Neural cell (in vitro differentiated cells): Measurements from ENCODE around the gene CD58. TPM values are rescaled to one million over a fixed set of nuclear protein-coding genes. Genes with fewer than 3 reads are reported as not detected.

Experiments used
- H2AFZ ChIP-seq: fragments of 200-600, 300-800 bp; sonication (generic), shearing (Covaris generic); 2 replicates; pipeline ENCODE4 v1.6.0; 2014; ENCODE audit warnings: low read depth, mild to moderate bottlenecking, antibody characterized with exemption, low read length, moderate library complexity
- H3F3A ChIP-seq: fragments of 200-600 bp; shearing (Covaris generic); 2 replicates; pipeline ENCODE4 v1.6.1; 2016; ENCODE audit warnings: mild to moderate bottlenecking, moderate library complexity, mixed read lengths, antibody characterized with exemption, low read length; ENCODE audit not compliant: insufficient read depth, poor library complexity, severe bottlenecking
- H3K27ac ChIP-seq: fragments of 200-600, 300-800 bp; sonication (generic), shearing (Covaris generic); 2 replicates; pipeline ENCODE4 v1.5.1; 2014; ENCODE audit warnings: mild to moderate bottlenecking, low read length, moderate library complexity
- H3K27me3 ChIP-seq: fragments of 300-800, 200-600 bp; sonication (generic), shearing (Covaris generic); 2 replicates; pipeline ENCODE4 v1.6.0; 2014; ENCODE audit warnings: mild to moderate bottlenecking, low read depth, low read length, moderate library complexity; ENCODE audit not compliant: insufficient read depth
- H3K36me3 ChIP-seq: fragments of 300-800, 200-600 bp; sonication (generic), shearing (Covaris generic); 2 replicates; pipeline ENCODE4 v1.5.1; 2014; ENCODE audit warnings: mild to moderate bottlenecking, antibody characterized with exemption, low read length, moderate library complexity; ENCODE audit not compliant: insufficient read depth
- H3K4me2 ChIP-seq: fragments of 300-800, 200-600 bp; sonication (generic), shearing (Covaris generic); 2 replicates; pipeline ENCODE4 v1.6.0; 2014; ENCODE audit warnings: mild to moderate bottlenecking, low read length
- H3K4me3 ChIP-seq: fragments of 300-800, 200-600 bp; sonication (generic), shearing (Covaris generic); 2 replicates; pipeline ENCODE4 v1.5.1; 2014; ENCODE audit warnings: mild to moderate bottlenecking, low read length, moderate library complexity
- H3K79me2 ChIP-seq: fragments of 200-600 bp; shearing (Covaris generic); replicated peaks from 2 replicates; pipeline ENCODE4 v1.6.0; 2014; ENCODE audit warnings: mild to moderate bottlenecking, low read length, moderate library complexity; ENCODE audit not compliant: insufficient read depth
- H3K9ac ChIP-seq: fragments of 300-800, 200-600 bp; sonication (generic), shearing (Covaris generic); 2 replicates; pipeline ENCODE4 v1.6.1; 2016; ENCODE audit warnings: mild to moderate bottlenecking, low read length, mixed read lengths
- H3K9me2 ChIP-seq: fragments of 200-600 bp; shearing (Covaris generic); 2 replicates; pipeline ENCODE4 v1.6.1; 2016; ENCODE audit warnings: mild to moderate bottlenecking, low read length, mixed read lengths; ENCODE audit not compliant: insufficient read depth
- H3K9me3 ChIP-seq: fragments of 200-600, 300-800 bp; sonication (generic), shearing (Covaris generic); 2 replicates; pipeline ENCODE4 v1.6.1; 2016; ENCODE audit warnings: mild to moderate bottlenecking, mixed run types, low read length, moderate library complexity, mixed read lengths
- H4K20me1 ChIP-seq: fragments of 200-600 bp; shearing (Covaris generic); 2 replicates; pipeline ENCODE4 v1.6.1; 2016; ENCODE audit warnings: mild to moderate bottlenecking, mixed run types; ENCODE audit not compliant: insufficient read depth
- CTCF ChIP-seq: fragments of 450-650 bp; IDR thresholded peaks from 2 replicates; pipeline ENCODE4 v1.5.1; 2014; ENCODE audit warnings: antibody characterized with exemption, mild to moderate bottlenecking, moderate library complexity; ENCODE audit not compliant: poor library complexity, severe bottlenecking
- EP300 ChIP-seq: fragments of 450-650 bp; conservative IDR thresholded peaks from 2 replicates; pipeline ENCODE4 v1.6.1; 2014; ENCODE audit warnings: antibody characterized with exemption, mild to moderate bottlenecking, moderate library complexity; ENCODE audit not compliant: poor library complexity, severe bottlenecking
- EZH2 ChIP-seq: fragments of 200-600, 300-800 bp; shearing (Covaris generic), sonication (generic); IDR thresholded peaks from 2 replicates; pipeline ENCODE4 v1.6.1; 2014; ENCODE audit warnings: antibody characterized with exemption, low read length, borderline replicate concordance, mild to moderate bottlenecking; ENCODE audit not compliant: insufficient read depth, poor library complexity, severe bottlenecking
- MXI1 ChIP-seq: fragments of 450-650 bp; conservative IDR thresholded peaks from 2 replicates; pipeline ENCODE4 v1.6.1; 2014; ENCODE audit warnings: antibody characterized with exemption, mild to moderate bottlenecking; ENCODE audit not compliant: poor library complexity, severe bottlenecking
- POLR2AphosphoS5 ChIP-seq: IDR thresholded peaks from 2 replicates; pipeline ENCODE4 v1.6.1; 2012
- RAD21 ChIP-seq: fragments of 450-650 bp; conservative IDR thresholded peaks from 2 replicates; pipeline ENCODE4 v1.6.1; 2014; ENCODE audit warnings: antibody characterized with exemption, mild to moderate bottlenecking, moderate library complexity
- REST ChIP-seq: IDR thresholded peaks from 2 replicates; pipeline ENCODE4 v1.6.1; 2012; ENCODE audit warnings: borderline replicate concordance
- SMC3 ChIP-seq: fragments of 450-650 bp; conservative IDR thresholded peaks from 2 replicates; pipeline ENCODE4 v1.6.1; 2014; ENCODE audit warnings: antibody characterized with exemption, mild to moderate bottlenecking, moderate library complexity; ENCODE audit not compliant: poor library complexity
- TAF1 ChIP-seq: IDR thresholded peaks from 2 replicates; pipeline ENCODE4 v1.6.1; 2012; ENCODE audit warnings: low read depth
- polyA plus RNA-seq: library from polyadenylated mRNA; depleted of rRNA; stranded (reverse); fragments of >200 nt; gene quantifications from 2 replicates; pipeline ENCODE4 v1.2.3, GENCODE V29; 2014

The CD58 gene
- polyA plus RNA-seq, 1 donor from 2014 or later: 1.8 TPM

- Histone ChIP-seq H3K27ac (no peak overlapping the region), H3K4me2 (no peak overlapping the region), H3K4me3 (no peak overlapping the region)
Measured at GRCh38 chr1:116488071-116488470, 82.8 kb downstream of the CD58 start.

GRCh38 chr1:116487583-116487982 is 83.2 kb downstream of the CD58 start:
- Histone ChIP-seq H3K27me3 (no peaks in the 10 kb centered on the region), H3K27ac (no peak overlapping the region), H3K4me2 (no peak overlapping the region), H3K36me3 (no peaks in the 10 kb centered on the region), H3K79me2 (no peaks in the 10 kb centered on the region), H3K9ac (no peak overlapping the region), H4K20me1 (no peaks in the 10 kb centered on the region), H3F3A (no peaks in the 10 kb centered on the region), H3K9me3 (no peaks in the 10 kb centered on the region), H3K9me2 (no peaks in the 10 kb centered on the region), H2AFZ (no peak overlapping the region), H3K4me3 (no peak overlapping the region)
- TF ChIP-seq EP300: no peak
- TF ChIP-seq SMC3: no peak
- TF ChIP-seq POLR2AphosphoS5: no peak
- no peak for TF ChIP-seq MXI1
- TF ChIP-seq CTCF: no peak
- no peak for TF ChIP-seq REST

More at GRCh38 chr1:116488071-116488470, 82.8 kb downstream of the CD58 start:
- Histone ChIP-seq H3K27me3 (no peaks in the 10 kb centered on the region), H3K9me2 (no peaks in the 10 kb centered on the region), H3K9ac (no peak overlapping the region), H3F3A (no peaks in the 10 kb centered on the region), H3K79me2 (no peaks in the 10 kb centered on the region), H4K20me1 (no peaks in the 10 kb centered on the region), H3K36me3 (no peaks in the 10 kb centered on the region), H3K9me3 (no peaks in the 10 kb centered on the region), H2AFZ (no peak overlapping the region)
- TF ChIP-seq MXI1: no peak
- TF ChIP-seq SMC3: no peak
- TF ChIP-seq CTCF: no peak
- no peak for TF ChIP-seq EZH2
- TF ChIP-seq RAD21: no peak
- TF ChIP-seq TAF1: no peak
- no peak for TF ChIP-seq POLR2AphosphoS5
- TF ChIP-seq EP300: no peak
- no peak for TF ChIP-seq REST
